Endodermal cell (in vitro differentiated cells): ENCODE results near the gene NSG1. TPM values are rescaled to one million over a fixed set of nuclear protein-coding genes. Genes with fewer than 3 reads are reported as not detected.

Source experiments
- DNase-seq: peaks from one replicate; pipeline ENCODE4 v3.0.0-alpha.2; 2017
- H3K27ac ChIP-seq: 2 replicates; pipeline ENCODE4 v1.5.1; 2013; ENCODE audit warnings: mild to moderate bottlenecking, low read depth, low read length, moderate library complexity
- H3K27me3 ChIP-seq: 2 replicates; pipeline ENCODE4 v1.6.1; 2013; ENCODE audit warnings: mild to moderate bottlenecking, low read length, moderate library complexity; ENCODE audit not compliant: insufficient read depth, control insufficient read depth, poor library complexity, severe bottlenecking
- H3K36me3 ChIP-seq: 2 replicates; pipeline ENCODE4 v1.7.0; 2013; ENCODE audit warnings: mild to moderate bottlenecking, low read length, moderate library complexity; ENCODE audit not compliant: control insufficient read depth, insufficient read depth
- H3K4me1 ChIP-seq: one replicate; pipeline ENCODE4 v1.7.0; 2013; ENCODE audit warnings: low read length; ENCODE audit not compliant: control insufficient read depth, insufficient read depth
- H3K4me3 ChIP-seq: 2 replicates; pipeline ENCODE4 v1.5.1; 2013; ENCODE audit warnings: mild to moderate bottlenecking, low read length, moderate library complexity
- H3K9ac ChIP-seq: 2 replicates; pipeline ENCODE4 v1.6.1; 2013; ENCODE audit warnings: mild to moderate bottlenecking, low read length, moderate library complexity; ENCODE audit not compliant: poor library complexity, severe bottlenecking; ENCODE audit errors: extremely low read depth
- H3K9me3 ChIP-seq: 2 replicates; pipeline ENCODE4 v1.6.1; 2013; ENCODE audit warnings: mild to moderate bottlenecking, low read length, moderate library complexity; ENCODE audit not compliant: control insufficient read depth
- H3K27ac Mint-ChIP-seq: 2 replicates; pipeline ENCODE4 v1.8.0; 2020; ENCODE audit warnings: mixed read lengths
- H3K27me3 Mint-ChIP-seq: 2 replicates; pipeline ENCODE4 v1.8.0; 2021; ENCODE audit warnings: mild to moderate bottlenecking, mixed read lengths; ENCODE audit not compliant: insufficient read depth
- H3K36me3 Mint-ChIP-seq: 2 replicates; pipeline ENCODE4 v1.8.0; 2020; ENCODE audit warnings: low read depth, mixed read lengths
- H3K4me1 Mint-ChIP-seq: 2 replicates; pipeline ENCODE4 v1.8.0; 2020; ENCODE audit warnings: mixed read lengths
- H3K4me3 Mint-ChIP-seq: 2 replicates; pipeline ENCODE4 v1.8.0; 2020; ENCODE audit warnings: mild to moderate bottlenecking, moderate library complexity, mixed read lengths
- H3K9me3 Mint-ChIP-seq: 2 replicates; pipeline ENCODE4 v1.8.0; 2020; ENCODE audit warnings: mild to moderate bottlenecking, mixed read lengths
- CTCF ChIP-seq: fragments of 200-600 bp; sonication (generic); conservative IDR thresholded peaks from 2 replicates; pipeline ENCODE4 v1.5.0; 2021; ENCODE audit warnings: antibody characterized with exemption, mild to moderate bottlenecking
- WGBS, 2 experiments: methylation state at CpG; one replicate each; pipeline versions ENCODE4 v1.1.5 to v1.1.7; 2013; ENCODE audit warnings: missing lambda C conversion rate in 2 of 2, mixed read lengths in 1 of 2; ENCODE audit not compliant: insufficient coverage in 1 of 2, insufficient read length in 1 of 2; 5-methylcytosine and 5-hydroxymethylcytosine counted together
- total RNA-seq, 2 donors: library from RNA; stranded (reverse); fragmentation: NEBNext Ultra II Directional in 1 of 2; extraction: Animal tissue kit (Norgen Biotek cat#: 25700) in 1 of 2; gene quantifications; 2 replicates in 1 of 2; 3 replicates in 1 of 2; pipeline ENCODE4 v1.2.1, GENCODE V29; 2021

The NSG1 gene
- total RNA-seq, 2 donors from 2014 or later: 1.8 to 6.0 TPM

DNA sequence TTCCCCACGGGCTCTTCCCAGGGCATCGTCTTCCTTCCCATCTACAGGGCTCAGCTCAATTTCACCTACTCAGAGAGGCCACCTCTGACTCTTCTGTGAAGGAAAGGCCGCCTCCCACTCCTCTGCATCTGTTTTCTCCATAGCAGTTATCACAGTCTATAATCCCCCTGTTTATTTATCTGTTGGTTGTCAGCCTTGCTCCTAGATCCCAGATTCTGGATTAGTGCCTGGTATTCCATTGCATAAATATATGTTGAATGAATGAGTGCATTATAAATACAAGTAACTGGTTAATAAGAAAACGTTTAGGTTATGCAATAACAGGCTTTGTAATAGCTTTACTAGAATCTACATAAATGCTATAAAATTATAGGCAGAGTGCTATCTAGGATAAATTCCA is 52.9 kb downstream of the NSG1 start:
- H3K4me3 Mint-ChIP-seq: no peak overlapping the region
- no peak for TF ChIP-seq CTCF
- Histone ChIP-seq H3K4me1 (peaks cover 2% of the 10 kb centered on the region), H3K9ac (no peak overlapping the region), H3K9me3 (no peaks in the 10 kb centered on the region), H3K4me3 (no peak overlapping the region), H3K27ac (no peak overlapping the region), H3K27me3 (no peaks in the 10 kb centered on the region), H3K36me3 (peaks cover 10% of the 10 kb centered on the region)
- H3K36me3 Mint-ChIP-seq: peaks cover 24% of the 10 kb centered on the region
- H3K27ac Mint-ChIP-seq: no peak overlapping the region
- H3K9me3 Mint-ChIP-seq: no peaks in the 10 kb centered on the region
- peaks cover 5% of the 10 kb centered on the region for H3K4me1 Mint-ChIP-seq
- H3K27me3 Mint-ChIP-seq: no peaks in the 10 kb centered on the region
- 91 to 93% methylated on average over 2 to 4 of the region's 4 CpGs for WGBS, 2 experiments
- DNase-seq: peak; percentile 18

DNA sequence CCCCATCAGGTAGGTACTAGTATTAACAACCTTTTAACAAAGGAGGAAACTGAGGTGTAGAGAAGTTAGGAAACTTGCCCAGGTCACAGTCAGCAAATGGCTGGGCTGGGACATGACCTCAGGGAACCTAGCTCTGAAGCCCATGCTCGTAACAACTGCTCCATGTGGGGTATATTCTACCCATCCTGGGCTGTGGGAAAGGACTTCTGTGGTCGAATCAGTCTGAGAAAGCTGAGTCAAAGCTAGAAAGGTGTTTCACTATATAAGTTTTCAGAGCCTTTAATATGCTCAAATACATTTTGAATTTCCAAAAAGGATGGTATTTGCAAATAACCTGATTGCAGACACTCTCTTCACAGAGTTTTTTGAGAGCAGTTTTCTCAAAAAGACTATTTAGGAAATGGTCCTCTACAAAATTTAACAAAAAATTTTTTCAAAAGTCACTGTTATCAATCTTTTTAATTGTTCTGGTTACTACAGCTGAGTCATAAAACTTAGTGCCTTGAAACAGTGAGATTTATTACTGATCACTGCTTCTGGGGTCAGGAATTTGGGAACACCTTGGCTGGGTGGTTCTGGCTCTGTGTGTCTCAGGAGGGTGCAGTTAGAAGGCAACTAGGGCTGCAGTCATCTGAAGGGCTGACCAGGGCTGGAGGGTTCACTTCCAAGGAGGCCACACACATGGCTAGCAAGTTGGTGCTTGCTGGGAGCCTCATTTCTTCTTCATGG is 53.6 kb downstream of the NSG1 start:
- no peak overlapping the region for H3K9ac ChIP-seq

DNA sequence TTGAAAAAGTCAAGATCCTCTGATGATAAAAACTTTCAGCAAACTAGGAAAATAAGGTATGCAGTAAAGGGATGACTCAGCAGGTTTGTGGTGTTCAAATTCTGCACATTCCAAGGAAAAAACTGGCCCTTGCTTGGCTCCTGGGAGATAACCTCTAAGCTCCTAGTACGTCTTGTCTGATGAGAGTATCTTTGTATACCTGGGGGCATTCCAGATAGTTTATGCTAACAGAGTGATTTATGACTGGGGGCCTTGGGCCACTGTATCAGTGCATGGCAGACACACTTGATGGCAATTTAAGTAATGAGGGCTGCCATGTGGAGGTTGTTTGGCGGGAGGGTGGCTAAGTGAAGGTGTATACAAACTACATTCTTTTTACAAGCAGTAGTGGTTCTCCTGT is 56.9 kb downstream of the NSG1 start:
- no peak overlapping the region for H3K4me3 Mint-ChIP-seq
- Histone ChIP-seq H3K36me3 (peaks cover 4% of the 10 kb centered on the region), H3K9me3 (no peaks in the 10 kb centered on the region), H3K27ac (no peak overlapping the region), H3K4me1 (peaks cover 2% of the 10 kb centered on the region), H3K4me3 (no peak overlapping the region), H3K27me3 (no peaks in the 10 kb centered on the region), H3K9ac (no peak overlapping the region)
- H3K36me3 Mint-ChIP-seq: peaks cover 5% of the 10 kb centered on the region
- WGBS, 2 experiments: 33 to 66% methylated on average over 1 to 2 of the region's 2 CpGs
- H3K4me1 Mint-ChIP-seq: peaks cover 5% of the 10 kb centered on the region
- no peaks in the 10 kb centered on the region for H3K9me3 Mint-ChIP-seq
- H3K27ac Mint-ChIP-seq: peak overlapping the region; percentile 88
- DNase-seq: no peak
- TF ChIP-seq CTCF: no peak
- H3K27me3 Mint-ChIP-seq: no peaks in the 10 kb centered on the region

More for the DNA sequence above, 53.6 kb downstream of the NSG1 start:
- peaks cover 5% of the 10 kb centered on the region for H3K4me1 Mint-ChIP-seq
- peaks cover 10% of the 10 kb centered on the region for H3K36me3 ChIP-seq
- H3K27ac ChIP-seq: no peak overlapping the region
- no peak overlapping the region for H3K4me3 ChIP-seq
- H3K36me3 Mint-ChIP-seq: peaks cover 23% of the 10 kb centered on the region
- peaks cover 2% of the 10 kb centered on the region for H3K4me1 ChIP-seq
- H3K4me3 Mint-ChIP-seq: no peak overlapping the region
- H3K27me3 Mint-ChIP-seq: no peaks in the 10 kb centered on the region
- no peak for TF ChIP-seq CTCF
- H3K27me3 ChIP-seq: no peaks in the 10 kb centered on the region
- no peak overlapping the region for H3K27ac Mint-ChIP-seq
- DNase-seq: peak; percentile 32
- H3K9me3 ChIP-seq: no peaks in the 10 kb centered on the region
- 75 to 88% methylated on average over 2 of the region's 2 CpGs for WGBS, 2 experiments
- no peaks in the 10 kb centered on the region for H3K9me3 Mint-ChIP-seq
